Central memory CD4-positive, alpha-beta T cell (primary cell): ENCODE data around the gene RBKS.
A peak's percentile ranks its signal among the peaks of the same experiment; 100 is the strongest.
"Not testable (repeated sequence)": the region's sequence is repeated elsewhere in the genome, so short reads cannot be mapped to it uniquely, and the experiment has no call there.

Source experiments
- DNase-seq: peaks from one replicate; pipeline ENCODE4 v3.0.0; 2022

RBKS gene

GRCh38 chr2:27796791-27797765 lies 93.1 kb downstream of the RBKS start:
- DNase-seq, result no peak

- DNase-seq, result no peak
Observed at GRCh38 chr2:27795868-27796277, 94.3 kb downstream of the RBKS start.

- DNase-seq, result no peak
Observed at GRCh38 chr2:27795093-27795834, 94.9 kb downstream of the RBKS start.

- no peak for DNase-seq
Observed at GRCh38 chr2:27792759-27793158, 97.4 kb downstream of the RBKS start.

- DNase-seq, result no peak
Observed at GRCh38 chr2:27790796-27791195, 99.4 kb downstream of the RBKS start.

- DNase-seq, result no peak
Observed at GRCh38 chr2:27782701-27783100, 107.5 kb downstream of the RBKS start.

GRCh38 chr2:27781496-27781895 lies 108.7 kb downstream of the RBKS start:
- DNase-seq, result no peak

GRCh38 chr2:27779417-27780055 lies 110.7 kb downstream of the RBKS start:
- no peak for DNase-seq

- DNase-seq, result no peak
Observed at GRCh38 chr2:27776696-27777095, 113.5 kb downstream of the RBKS start.

- DNase-seq, result no peak
Observed at GRCh38 chr2:27776097-27776496, 114.1 kb downstream of the RBKS start.

- DNase-seq, result no peak
Observed at GRCh38 chr2:27773959-27774358, 116.2 kb downstream of the RBKS start.

GRCh38 chr2:27772804-27773203 lies 117.4 kb downstream of the RBKS start:
- DNase-seq, result no peak

GRCh38 chr2:27771548-27772335 lies 118.4 kb downstream of the RBKS start, which contains the start of gene MRPL33:
MRPL33 (plus strand) TSS chr2:27771719; CDS start chr2:27771778, 59 bp downstream.
- peak; percentile 86 for DNase-seq

- DNase-seq, result no peak
Observed at GRCh38 chr2:27771202-27771547, 119.0 kb downstream of the RBKS start.

GRCh38 chr2:27766287-27766661 lies 123.9 kb downstream of the RBKS start:
- no peak for DNase-seq

- DNase-seq, result peak; percentile 37
Observed at GRCh38 chr2:27765621-27766286, 124.4 kb downstream of the RBKS start.

- not testable (repeated sequence) for DNase-seq
Observed at GRCh38 chr2:27764526-27764925, 125.7 kb downstream of the RBKS start.

- DNase-seq, result no peak
Observed at GRCh38 chr2:27763907-27764267, 126.3 kb downstream of the RBKS start.

- no peak for DNase-seq
Observed at GRCh38 chr2:27762951-27763906, 127.0 kb downstream of the RBKS start.
